IMR-90 (cell line): ENCODE results near the gene RAD51B. TPM values are rescaled to one million over a fixed set of nuclear protein-coding genes. Genes with fewer than 3 reads are reported as not detected.

Experiments
- ATAC-seq: fragments of 200-7000 bp; cut with Tn5 transposase; 2 replicates; pipeline ENCODE4 v1.9.1; 2020; ENCODE audit warnings: low read depth, mild to moderate bottlenecking, moderate library complexity
- BruUV-seq: library from RNA; stranded (reverse); fragments of 400-500 nt; replicated peaks from 2 replicates; lab custom pipeline; 2021; lab: Mats Ljungman, UMichigan
- CTCF ChIA-PET: fragments of 300-600 bp; formaldehyde crosslinking; extraction: SDS; loops from one replicate; lab custom pipeline; 2021; ENCODE audit warnings: antibody characterized with exemption; lab: Yijun Ruan, JAX
- POLR2A ChIA-PET: fragments of 300-600 bp; sonication (Branson Sonifier 250); formaldehyde crosslinking; loops from one replicate; lab custom pipeline; 2022; ENCODE audit warnings: antibody characterized with exemption; ENCODE audit not compliant: unreplicated experiment; lab: Charles Lee
- DNase-seq: peaks from one replicate; pipeline ENCODE4 v3.0.0; 2013
- H2AFZ ChIP-seq: replicated peaks from 2 replicates; pipeline ENCODE3; 2013; ENCODE audit warnings: low read length, mild to moderate bottlenecking; ENCODE audit not compliant: poor library complexity
- H2AK5ac ChIP-seq: 2 replicates; pipeline ENCODE4 v1.6.1; 2013; ENCODE audit warnings: low read depth, low read length, inconsistent platforms
- H2AK9ac ChIP-seq: replicated peaks from 2 replicates; pipeline ENCODE3; 2013; ENCODE audit warnings: mild to moderate bottlenecking, low read depth, low read length, moderate library complexity; ENCODE audit not compliant: poor library complexity
- H2BK120ac ChIP-seq: 2 replicates; pipeline ENCODE4 v1.6.1; 2013; ENCODE audit warnings: low read depth, low read length, inconsistent platforms
- H2BK15ac ChIP-seq: 3 replicates; pipeline ENCODE4 v1.6.1; 2013; ENCODE audit warnings: low read depth, low read length, inconsistent platforms
- H2BK20ac ChIP-seq: 2 replicates; pipeline ENCODE4 v1.6.1; 2013; ENCODE audit warnings: low read depth, mild to moderate bottlenecking, inconsistent platforms, low read length, moderate library complexity
- H2BK5ac ChIP-seq: 2 replicates; pipeline ENCODE4 v1.6.1; 2013; ENCODE audit warnings: mild to moderate bottlenecking, low read depth, low read length, inconsistent platforms; ENCODE audit not compliant: poor library complexity, severe bottlenecking
- H3K14ac ChIP-seq: replicated peaks from 2 replicates; pipeline ENCODE4 v1.6.1; 2013; ENCODE audit warnings: low read depth, low read length, inconsistent platforms
- H3K18ac ChIP-seq: 2 replicates; pipeline ENCODE4 v1.6.1; 2013; ENCODE audit warnings: low read depth, low read length, control low read depth
- H3K23ac ChIP-seq: 2 replicates; pipeline ENCODE4 v1.6.1; 2013; ENCODE audit warnings: low read depth, low read length, inconsistent platforms
- H3K27ac ChIP-seq: 2 replicates; pipeline ENCODE4 v1.5.1; 2013; ENCODE audit warnings: mild to moderate bottlenecking, control low read depth, low read length; ENCODE audit not compliant: insufficient read depth
- H3K27me3 ChIP-seq: 2 replicates; pipeline ENCODE4 v1.6.1; 2013; ENCODE audit warnings: low read length; ENCODE audit not compliant: control insufficient read depth, insufficient read depth
- H3K36me3 ChIP-seq: 2 replicates; pipeline ENCODE4 v1.6.1; 2013; ENCODE audit warnings: low read length, mixed read lengths; ENCODE audit not compliant: control insufficient read depth, insufficient read depth
- H3K4ac ChIP-seq: 2 replicates; pipeline ENCODE4 v1.6.1; 2013; ENCODE audit warnings: low read depth, low read length, inconsistent platforms
- H3K4me1 ChIP-seq: 2 replicates; pipeline ENCODE4 v1.6.1; 2013; ENCODE audit warnings: low read length, mixed read lengths; ENCODE audit not compliant: control insufficient read depth, insufficient read depth
- H3K4me2 ChIP-seq: 2 replicates; pipeline ENCODE4 v1.6.1; 2013; ENCODE audit warnings: low read depth, mild to moderate bottlenecking, control low read depth, low read length, moderate library complexity
- H3K4me3 ChIP-seq: 2 replicates; pipeline ENCODE4 v1.5.1; 2013; ENCODE audit warnings: low read depth, mild to moderate bottlenecking, control low read depth, low read length, moderate library complexity; ENCODE audit not compliant: insufficient read depth
- H3K56ac ChIP-seq: 2 replicates; pipeline ENCODE4 v1.6.1; 2013; ENCODE audit warnings: low read length, inconsistent platforms; ENCODE audit not compliant: insufficient read depth; ENCODE audit errors: extremely low read depth
- H3K79me1 ChIP-seq, 2 experiments: 2 replicates each; pipeline ENCODE4 v1.6.1; 2013; ENCODE audit warnings: low read length in 2 of 2, inconsistent platforms in 1 of 2, low read depth in 1 of 2
- H3K9ac ChIP-seq: 2 replicates; pipeline ENCODE4 v1.6.1; 2013; ENCODE audit warnings: low read depth, low read length, control low read depth
- H3K9me1 ChIP-seq: 2 replicates; pipeline ENCODE4 v1.6.1; 2013; ENCODE audit warnings: low read length, inconsistent platforms; ENCODE audit not compliant: insufficient read depth
- H3K9me3 ChIP-seq: 2 replicates; pipeline ENCODE4 v1.6.1; 2013; ENCODE audit warnings: low read length; ENCODE audit not compliant: control insufficient read depth, insufficient read depth
- H4K20me1 ChIP-seq: 2 replicates; pipeline ENCODE4 v1.6.1; 2013; ENCODE audit warnings: low read length, inconsistent platforms; ENCODE audit not compliant: insufficient read depth
- H4K5ac ChIP-seq: 2 replicates; pipeline ENCODE4 v1.6.1; 2013; ENCODE audit warnings: mild to moderate bottlenecking, low read depth, low read length, control low read depth
- H4K8ac ChIP-seq, 2 experiments: 2 replicates each; pipeline ENCODE4 v1.6.1; 2013; ENCODE audit warnings: low read depth in 2 of 2, low read length in 2 of 2, control low read depth in 1 of 2, inconsistent platforms in 1 of 2
- H4K91ac ChIP-seq: 2 replicates; pipeline ENCODE4 v1.6.1; 2013; ENCODE audit warnings: low read depth, low read length, inconsistent platforms; ENCODE audit not compliant: insufficient read depth
- BHLHE40 ChIP-seq: fragments of 150-350 bp; IDR thresholded peaks from 2 replicates; pipeline ENCODE4 v1.6.1; 2016; ENCODE audit warnings: mild to moderate bottlenecking, low read depth, low read length
- CEBPB ChIP-seq: IDR thresholded peaks from 2 replicates; pipeline ENCODE4 v1.6.1; 2012; ENCODE audit warnings: low read depth, low read length, improper control_type of control experiment
- CHD1 ChIP-seq: IDR thresholded peaks from 2 replicates; pipeline ENCODE4 v1.6.1; 2012; ENCODE audit warnings: low read depth, low read length, improper control_type of control experiment
- FOS ChIP-seq: fragments of 150-350 bp; IDR thresholded peaks from 2 replicates; pipeline ENCODE4 v1.6.1; 2016; ENCODE audit warnings: low read depth, low read length
- MAFK ChIP-seq: IDR thresholded peaks from 2 replicates; pipeline ENCODE4 v1.6.1; 2012; ENCODE audit warnings: low read depth, low read length, improper control_type of control experiment
- RCOR1 ChIP-seq: IDR thresholded peaks from 2 replicates; pipeline ENCODE4 v1.6.1; 2012; ENCODE audit warnings: mild to moderate bottlenecking, low read length, improper control_type of control experiment; ENCODE audit not compliant: insufficient replicate concordance
- RFX5 ChIP-seq: IDR thresholded peaks from 2 replicates; pipeline ENCODE4 v1.8.0; 2012; ENCODE audit warnings: low read depth, mild to moderate bottlenecking, low read length, moderate library complexity
- SMC3 ChIP-seq: fragments of 150-350 bp; IDR thresholded peaks from 2 replicates; pipeline ENCODE4 v1.6.1; 2016; ENCODE audit warnings: low read depth, mild to moderate bottlenecking, antibody characterized with exemption, low read length, moderate library complexity
- WGBS, 2 experiments: methylation state at CpG; one replicate each; pipeline versions ENCODE4 v1.1.5 to v1.1.7; 2013; ENCODE audit warnings: missing lambda C conversion rate in 2 of 2; ENCODE audit not compliant: insufficient read length in 1 of 2; ENCODE audit errors: extremely low coverage in 2 of 2; 5-methylcytosine and 5-hydroxymethylcytosine counted together
- dilution Hi-C: fragments of 300-500 bp; cut with HindIII; formaldehyde crosslinking; loops from one replicate; pipeline ENCODE4 v1.14.3; 2018; ENCODE audit warnings: low sequenced_read_pairs; ENCODE audit not compliant: unreplicated experiment
- in situ Hi-C: fragments of 300-500 bp; cut with MboI; formaldehyde crosslinking; loops from 3 replicates; pipeline ENCODE4 v1.14.3; 2019; ENCODE audit warnings: low sequenced_read_pairs, inconsistent platforms, mixed read lengths
- intact Hi-C: fragments of 100-400 bp; cut with micrococcal nuclease; formaldehyde crosslinking; loops from 2 replicates; pipeline ENCODE4 v1.10.0; 2022
- polyA plus RNA-seq, 3 experiments: library from polyadenylated mRNA; depleted of rRNA; stranded (reverse); fragments of >200 nt; gene quantifications; 2 replicates each; pipeline ENCODE4 v1.2.3, GENCODE V29; 2012; ENCODE audit warnings: low replicate concordance in 1 of 3
- total RNA-seq: library from RNA; depleted of rRNA; stranded (reverse); fragments of >200 nt; gene quantifications from 2 replicates; pipeline ENCODE4 v1.2.3, GENCODE V29; 2012

The RAD51B gene
- total and polyA plus RNA-seq, 2 of the 4 experiments (the other 2 are of a cell fraction), result 5.1 to 18.8 TPM

DNA sequence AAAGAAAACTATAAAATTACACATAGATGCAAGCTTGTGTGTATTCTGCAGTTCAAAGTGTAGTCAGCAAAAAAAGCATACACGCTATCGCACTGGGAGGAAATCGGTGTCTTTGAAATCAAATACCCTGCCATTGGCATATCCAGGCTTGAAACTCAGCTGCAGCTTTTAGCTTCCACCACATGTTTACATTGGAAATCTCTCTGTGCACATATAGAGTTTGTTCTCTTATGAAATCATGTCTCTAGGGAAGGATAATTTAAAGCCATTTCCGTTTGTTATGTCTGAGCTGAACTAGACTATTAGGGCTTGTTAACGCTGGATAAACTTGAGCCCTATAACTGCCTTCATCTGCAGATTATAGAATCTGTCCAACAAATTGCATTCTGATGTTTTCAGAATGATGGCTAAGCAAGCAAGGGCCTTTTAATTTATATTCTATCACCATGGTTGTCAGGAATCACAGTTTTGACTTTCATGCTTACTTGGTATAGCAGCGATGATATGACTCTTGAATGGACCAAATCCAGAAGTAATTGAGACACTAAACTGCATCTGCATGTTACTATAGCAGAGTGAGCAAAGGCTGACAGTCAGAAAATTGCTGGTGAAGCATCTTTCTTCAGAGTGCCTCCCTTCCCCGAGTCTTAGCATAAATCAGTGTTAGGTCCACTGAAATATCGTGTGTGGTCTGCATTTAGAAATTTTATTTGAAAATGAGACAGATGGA is 530.5 kb downstream of the RAD51B start:
- Histone ChIP-seq H3K18ac (peak overlapping the region; percentile 40; the same call in 1 of the 2 replicates), H3K79me1 (no peaks in the 10 kb centered on the region), H4K20me1 (no peaks in the 10 kb centered on the region), H3K4me2 (peak overlapping the region; percentile 13; the same call in 1 of the 2 replicates), H4K91ac (no peak overlapping the region), H3K27me3 (no peaks in the 10 kb centered on the region), H3K4ac (no peak overlapping the region), H3K4me1 (peaks cover 11% of the 10 kb centered on the region), H4K5ac (no peak overlapping the region), H2AK9ac (no peak overlapping the region), H3K14ac (0 out of 2 replicates have a peak overlapping the region, but pooled peaks have one; percentile 29), H3K4me3 (no peak overlapping the region), H2AK5ac (no peak overlapping the region; the same call in 1 of the 2 replicates), H3K9me1 (no peaks in the 10 kb centered on the region), H3K27ac (no peak overlapping the region), H2BK15ac (peak overlapping the region; percentile 22; the same call in 1 of the 3 replicates), H3K36me3 (no peaks in the 10 kb centered on the region), H2AFZ (no peak overlapping the region), H3K9ac (no peak overlapping the region), H2BK5ac (peak overlapping the region; percentile 26), H3K56ac (no peak overlapping the region), H4K8ac (no peak overlapping the region; a peak in 1 of 4 replicates), H2BK20ac (no peak overlapping the region), H3K23ac (no peak overlapping the region), H3K9me3 (no peaks in the 10 kb centered on the region; the same call in 1 of the 2 replicates), H2BK120ac (0 out of 2 replicates have a peak overlapping the region, but pooled peaks have one; percentile 17)
- dilution Hi-C loops (no loop called here), in situ Hi-C loops (no loop called here), intact Hi-C loops (no loop called here)
- CTCF ChIA-PET, result no interaction called here
- peak; percentile 87 for ATAC-seq
- POLR2A ChIA-PET, result no interaction called here
- DNase-seq, result peak; percentile 92
- no CpG with 5 or more reads among the region's 8 CpGs for WGBS, 2 experiments
- no TSS peak for BruUV-seq
- TF ChIP-seq CHD1 (no peak), CEBPB (peak; percentile 47), MAFK (peak; percentile 73), SMC3 (no peak), RCOR1 (no peak), BHLHE40 (no peak), FOS (no peak), RFX5 (no peak)
